ENCODE measurements around the gene PCDH11X.
"Not testable (repeated sequence)": the region's sequence is repeated elsewhere in the genome, so short reads cannot be mapped to it uniquely, and the experiment has no call there.

DNA sequence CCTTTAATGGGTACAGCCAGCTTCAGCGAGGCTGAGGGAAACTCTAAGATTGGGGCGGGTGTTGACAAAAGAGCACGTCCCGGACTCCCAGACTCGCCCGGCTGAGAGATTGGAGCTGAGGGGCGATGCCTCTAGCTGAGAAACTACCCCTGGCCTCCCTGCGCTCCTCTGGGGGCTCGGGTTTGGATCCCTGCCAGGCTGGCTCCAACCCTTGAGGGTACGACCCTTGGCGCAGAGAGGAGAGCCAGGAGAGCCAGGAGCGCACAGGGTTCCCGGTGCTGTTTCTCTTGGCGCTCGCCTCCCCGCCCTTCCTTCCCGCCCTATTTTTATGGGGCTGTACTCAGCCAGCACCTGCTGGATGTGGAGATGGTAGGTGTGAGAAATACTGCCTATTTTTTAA, 833 bp downstream of the PCDH11X start:
- TF ChIP-seq SP1 (IDR thresholded peaks at IDR 0.05); CTBP1 (IDR thresholded peaks at IDR 0.05; ENCODE audit: borderline replicate concordance); FOXM1 (IDR thresholded peaks at IDR 0.05; ENCODE audit: borderline replicate concordance); NFRKB (IDR thresholded peaks at IDR 0.05); SUZ12 (IDR thresholded peaks at IDR 0.05): not testable (repeated sequence)

Data from HEK293T (cell line).